ENCODE measurements around the gene KIFC1.

- TF ChIP-seq CTCF (conservative IDR thresholded peaks at IDR 0.05; ENCODE audit: low read depth, low read length) (no peak), EZH2 (IDR thresholded peaks at IDR 0.05; ENCODE audit: borderline replicate concordance, low read depth, low read length, poor library complexity, severe bottlenecking) (no peak)
These were observed 43.8 kb upstream of the KIFC1 start for GRCh38 chr6:33347816-33348215.
